Measurements from ENCODE around the gene NR2C1. TPM values are rescaled to one million over a fixed set of nuclear protein-coding genes. Genes with fewer than 3 reads are reported as not detected.
"Not testable (repeated sequence)": the region's sequence is repeated elsewhere in the genome, so short reads cannot be mapped to it uniquely, and the experiment has no call there.

NR2C1 gene
- total and polyA plus RNA-seq, 2 of the 8 experiments (the other 6 are each of a cell fraction or from before 2014, with no cell fraction given) = 22.8 to 48.3 TPM

- TF ChIP-seq CTCF (IDR thresholded peaks at IDR 0.05; ENCODE audit: control extremely low read depth in 1 of 3, insufficient read depth in 1 of 3, low read depth in 1 of 3, low read length in 3 of 3) (no peak), SP4 (IDR thresholded peaks at IDR 0.05; ENCODE audit: low read length) (no peak), CHD1 (IDR thresholded peaks at IDR 0.05; ENCODE audit: low read depth, low read length) (no peak)
These were observed 79.1 kb downstream of the NR2C1 start (continued) for GRCh38 chr12:94994312-94994711.

DNA sequence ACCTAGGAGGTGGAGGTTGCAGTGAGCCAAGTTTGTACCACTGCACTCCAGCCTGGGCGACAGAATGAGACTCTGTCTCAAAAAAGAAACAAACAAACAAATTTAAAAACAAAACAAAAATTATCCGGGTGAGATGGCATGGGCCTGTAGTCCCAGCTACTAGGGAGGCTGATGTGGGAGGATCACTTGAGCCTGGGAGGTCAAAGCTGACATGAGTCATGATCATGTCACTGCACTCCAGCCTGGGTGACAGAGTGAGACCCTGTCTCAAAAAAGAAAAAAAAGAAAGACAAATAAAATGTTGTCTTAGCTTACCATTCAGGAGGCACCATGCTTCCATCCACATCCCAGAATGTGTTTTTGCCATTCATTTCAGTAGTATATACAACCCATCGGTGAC lies 79.6 kb downstream of the NR2C1 start:
- not testable (repeated sequence) for H3K23ac ChIP-seq (ENCODE audit: insufficient read length); H2BK120ac ChIP-seq (replicated peaks; ENCODE audit: low read depth, low read length); H3K4me2 ChIP-seq (ENCODE audit: insufficient read depth in 1 of 2, low read depth in 2 of 2, low read length in 2 of 2); H3K9me3 ChIP-seq (ENCODE audit: insufficient read depth in 2 of 2, low read depth in 1 of 2, low read length in 1 of 2); H2BK12ac ChIP-seq (ENCODE audit: low read depth, low read length); FAIRE-seq; H3K18ac ChIP-seq (ENCODE audit: extremely low read depth, low read length); H3K4me3 ChIP-seq (ENCODE audit: extremely low read depth in 1 of 4, insufficient read depth in 2 of 4, low read depth in 3 of 4, low read length in 4 of 4); H3K36me3 ChIP-seq (ENCODE audit: control insufficient read depth in 2 of 4, insufficient read depth in 4 of 4, low read length in 3 of 4); H3K9ac ChIP-seq (replicated peaks in 1 of 4; ENCODE audit: extremely low read depth in 1 of 4, low read depth in 3 of 4, low read length in 3 of 4); H2BK20ac ChIP-seq (ENCODE audit: low read length); H4K5ac ChIP-seq (ENCODE audit: insufficient read length, low read depth, low read length); DNase-seq (ENCODE audit: low read depth in 1 of 2, low spot score in 2 of 2); H4K91ac ChIP-seq (replicated peaks; ENCODE audit: insufficient read length, low read length); H3K27ac ChIP-seq (ENCODE audit: low read depth, low read length); H4K20me1 ChIP-seq (replicated peaks in 1 of 2; ENCODE audit: control insufficient read depth in 1 of 2, insufficient read depth in 2 of 2, low read length in 2 of 2); H2BK15ac ChIP-seq (ENCODE audit: low read length); H3K79me1 ChIP-seq (ENCODE audit: low read depth, low read length); H2AFZ ChIP-seq (ENCODE audit: low read length); H4K8ac ChIP-seq (ENCODE audit: extremely low read depth, insufficient read depth, low read length); H2AK5ac ChIP-seq (ENCODE audit: low read depth, low read length); H3K4me1 ChIP-seq (replicated peaks in 1 of 4; ENCODE audit: control insufficient read depth in 3 of 4, insufficient read depth in 4 of 4, low read length in 3 of 4); H3K4ac ChIP-seq (replicated peaks; ENCODE audit: insufficient read length, low read depth, low read length); H3K27me3 ChIP-seq (replicated peaks in 1 of 4; ENCODE audit: control insufficient read depth in 3 of 4, extremely low read depth in 1 of 4, insufficient read depth in 3 of 4, low read length in 3 of 4); H3K56ac ChIP-seq (replicated peaks; ENCODE audit: insufficient read length, low read depth, low read length); H2BK5ac ChIP-seq (ENCODE audit: low read depth, low read length); H3K23me2 ChIP-seq (ENCODE audit: low read depth, low read length); H3K14ac ChIP-seq (ENCODE audit: insufficient read length)
- H3K79me2 ChIP-seq (ENCODE audit: control insufficient read depth in 1 of 2, insufficient read depth in 2 of 2, low read length in 2 of 2) = peaks cover 0 to 20% of the 10 kb centered on the region in 2 experiments; a peak in 2 of 4 replicates
- ChIA-PET POLR2A (ENCODE audit: partially characterized antibody) (interaction anchor here (0.8 to 1.2 kb wide), 2 partner anchors 10 to 39 kb away, joined by 4 to 8 read pairs; partner anchors contain the start of gene NDUFA12), CTCF (ENCODE audit: partially characterized antibody) (interaction anchor here (1.4 kb wide), 1 partner anchor 12 kb away, joined by 3 read pairs; no protein-coding TSS in a partner anchor)
- WGBS, 2 experiments (ENCODE audit: extremely low coverage in 1 of 2, insufficient coverage in 1 of 2, insufficient read length in 1 of 2, insufficient replicate concordance in 2 of 2, low coverage in 1 of 2, low lambda C conversion rate in 2 of 2, missing lambda C conversion rate in 1 of 2) = 78% methylated on average over 3 of the region's 3 CpGs; no CpG with 5 or more reads in 1 of the 2 experiments
